ENCODE results near the gene GNG12. TPM values are rescaled to one million over a fixed set of nuclear protein-coding genes. Genes with fewer than 3 reads are reported as not detected.

GNG12 gene
- total RNA-seq, 1 donor from 2014 or later, result 40.5 TPM

- no peaks in the 10 kb centered on the region for H3K9me3 Mint-ChIP-seq
- no peak overlapping the region for H3K4me3 Mint-ChIP-seq
- no peak for TF ChIP-seq CTCF (IDR thresholded peaks at IDR 0.05; ENCODE audit: unreplicated experiment)
- H3K27ac Mint-ChIP-seq, result no peak overlapping the region
- no peak for DNase-seq (ENCODE audit: low spot score in 2 of 2, unreplicated experiment in 2 of 2)
- no peaks in the 10 kb centered on the region for H3K36me3 Mint-ChIP-seq
- peaks cover 8% of the 10 kb centered on the region for H3K4me1 Mint-ChIP-seq
- no peaks in the 10 kb centered on the region for H3K27me3 Mint-ChIP-seq (ENCODE audit: low read depth)
Observed at GRCh38 chr1:67736750-67737149, 96.5 kb downstream of the GNG12 start.

GRCh38 chr1:67735806-67736627 is 97.2 kb downstream of the GNG12 start:
- TF ChIP-seq CTCF (IDR thresholded peaks at IDR 0.05; ENCODE audit: unreplicated experiment), result no peak
- H3K27me3 Mint-ChIP-seq (ENCODE audit: low read depth), result no peaks in the 10 kb centered on the region
- H3K9me3 Mint-ChIP-seq, result no peaks in the 10 kb centered on the region
- no peak for DNase-seq (ENCODE audit: low spot score in 2 of 2, unreplicated experiment in 2 of 2)
- no peak overlapping the region for H3K4me3 Mint-ChIP-seq
- H3K27ac Mint-ChIP-seq, result peak overlapping the region; percentile 87
- no peaks in the 10 kb centered on the region for H3K36me3 Mint-ChIP-seq
- H3K4me1 Mint-ChIP-seq, result peaks cover 12% of the 10 kb centered on the region

GRCh38 chr1:67735206-67735605 is 98.1 kb downstream of the GNG12 start:
- DNase-seq (ENCODE audit: low spot score in 2 of 2, unreplicated experiment in 2 of 2), result no peak
- no peaks in the 10 kb centered on the region for H3K27me3 Mint-ChIP-seq (ENCODE audit: low read depth)
- no peaks in the 10 kb centered on the region for H3K36me3 Mint-ChIP-seq
- no peak for TF ChIP-seq CTCF (IDR thresholded peaks at IDR 0.05; ENCODE audit: unreplicated experiment)
- no peaks in the 10 kb centered on the region for H3K9me3 Mint-ChIP-seq
- H3K4me1 Mint-ChIP-seq, result peaks cover 13% of the 10 kb centered on the region
- no peak overlapping the region for H3K27ac Mint-ChIP-seq
- no peak overlapping the region for H3K4me3 Mint-ChIP-seq

- no peaks in the 10 kb centered on the region for H3K36me3 Mint-ChIP-seq
- H3K4me1 Mint-ChIP-seq, result peaks cover 13% of the 10 kb centered on the region
- H3K27ac Mint-ChIP-seq, result no peak overlapping the region
- H3K9me3 Mint-ChIP-seq, result no peaks in the 10 kb centered on the region
- no peak for TF ChIP-seq CTCF (IDR thresholded peaks at IDR 0.05; ENCODE audit: unreplicated experiment)
- H3K27me3 Mint-ChIP-seq (ENCODE audit: low read depth), result no peaks in the 10 kb centered on the region
- H3K4me3 Mint-ChIP-seq, result no peak overlapping the region
- no peak for DNase-seq (ENCODE audit: low spot score in 2 of 2, unreplicated experiment in 2 of 2)
Observed at GRCh38 chr1:67734323-67734690, 99.0 kb downstream of the GNG12 start.

GRCh38 chr1:67733681-67734322 is 99.5 kb downstream of the GNG12 start:
- TF ChIP-seq CTCF (IDR thresholded peaks at IDR 0.05; ENCODE audit: unreplicated experiment), result no peak
- peaks cover 13% of the 10 kb centered on the region for H3K4me1 Mint-ChIP-seq
- no peaks in the 10 kb centered on the region for H3K9me3 Mint-ChIP-seq
- no peaks in the 10 kb centered on the region for H3K36me3 Mint-ChIP-seq
- no peaks in the 10 kb centered on the region for H3K27me3 Mint-ChIP-seq (ENCODE audit: low read depth)
- DNase-seq (ENCODE audit: low spot score in 2 of 2, unreplicated experiment in 2 of 2), result no peak
- H3K4me3 Mint-ChIP-seq, result no peak overlapping the region
- H3K27ac Mint-ChIP-seq, result no peak overlapping the region
